ENCODE results near the gene PTPRD. TPM values are rescaled to one million over a fixed set of nuclear protein-coding genes. Genes with fewer than 3 reads are reported as not detected.

The PTPRD gene
- 55.8 TPM for polyA plus RNA-seq (ENCODE audit: insufficient read length)

GRCh38 chr9:10612641-10613398 is at the start of gene PTPRD:
Gene PTPRD, minus strand, starts transcription at chr9:10613002.
- no peak for DNase-seq (ENCODE audit: low read depth)

GRCh38 chr9:10661994-10662393 is 49.2 kb upstream of the PTPRD start:
- no peak for DNase-seq (ENCODE audit: low read depth)

GRCh38 chr9:10661376-10661775 is 48.6 kb upstream of the PTPRD start:
- DNase-seq (ENCODE audit: low read depth), result no peak

GRCh38 chr9:10651012-10651411 is 38.2 kb upstream of the PTPRD start:
- DNase-seq (ENCODE audit: low read depth), result no peak

- DNase-seq (ENCODE audit: low read depth), result no peak
Observed at GRCh38 chr9:10649076-10649475, 36.3 kb upstream of the PTPRD start.

- no peak for DNase-seq (ENCODE audit: low read depth)
Observed at GRCh38 chr9:10633785-10634184, 21.0 kb upstream of the PTPRD start.

- DNase-seq (ENCODE audit: low read depth), result no peak
Observed at GRCh38 chr9:10614196-10614800, 1.5 kb upstream of the PTPRD start.

GRCh38 chr9:10613419-10613818 is 617 bp upstream of the PTPRD start:
- DNase-seq (ENCODE audit: low read depth), result no peak

GRCh38 chr9:10605388-10605787 is 7.4 kb downstream of the PTPRD start:
- no peak for DNase-seq (ENCODE audit: low read depth)

- no peak for DNase-seq (ENCODE audit: low read depth)
Observed at GRCh38 chr9:10604927-10605326, 7.9 kb downstream of the PTPRD start.

- no peak for DNase-seq (ENCODE audit: low read depth)
Observed at GRCh38 chr9:10597801-10598200, 15.0 kb downstream of the PTPRD start.

- DNase-seq (ENCODE audit: low read depth), result no peak
Observed at GRCh38 chr9:10594482-10594881, 18.3 kb downstream of the PTPRD start.

GRCh38 chr9:10586407-10586806 is 26.4 kb downstream of the PTPRD start:
- DNase-seq (ENCODE audit: low read depth), result no peak

GRCh38 chr9:10571699-10572098 is 41.1 kb downstream of the PTPRD start:
- no peak for DNase-seq (ENCODE audit: low read depth)

- DNase-seq (ENCODE audit: low read depth), result no peak
Observed at GRCh38 chr9:10566848-10567247, 46.0 kb downstream of the PTPRD start.

- DNase-seq (ENCODE audit: low read depth), result no peak
Observed at GRCh38 chr9:10562581-10563343, 50.0 kb downstream of the PTPRD start.

- no peak for DNase-seq (ENCODE audit: low read depth)
Observed at GRCh38 chr9:10548348-10548747, 64.5 kb downstream of the PTPRD start.

- no peak for DNase-seq (ENCODE audit: low read depth)
Observed at GRCh38 chr9:10538073-10538472, 74.7 kb downstream of the PTPRD start.

- no peak for DNase-seq (ENCODE audit: low read depth)
Observed at GRCh38 chr9:10534850-10535249, 78.0 kb downstream of the PTPRD start.

- no peak for DNase-seq (ENCODE audit: low read depth)
Observed at GRCh38 chr9:10525972-10526371, 86.8 kb downstream of the PTPRD start.

GRCh38 chr9:10523164-10523563 is 89.6 kb downstream of the PTPRD start:
- DNase-seq (ENCODE audit: low read depth), result no peak

- no peak for DNase-seq (ENCODE audit: low read depth)
Observed at GRCh38 chr9:10512144-10512543, 100.7 kb downstream of the PTPRD start.

GRCh38 chr9:10488937-10489336 is 123.9 kb downstream of the PTPRD start:
- DNase-seq (ENCODE audit: low read depth), result no peak

Measured in forelimb muscle (tissue), 1 donor.